Measurements from ENCODE around the gene PP2D1. TPM values are rescaled to one million over a fixed set of nuclear protein-coding genes. Genes with fewer than 3 reads are reported as not detected.
"Not testable (repeated sequence)": the region's sequence is repeated elsewhere in the genome, so short reads cannot be mapped to it uniquely, and the experiment has no call there.

PP2D1 gene
- total and polyA plus RNA-seq, 2 of the 8 experiments (the other 6 are each of a cell fraction or from before 2014, with no cell fraction given): not detected

DNA sequence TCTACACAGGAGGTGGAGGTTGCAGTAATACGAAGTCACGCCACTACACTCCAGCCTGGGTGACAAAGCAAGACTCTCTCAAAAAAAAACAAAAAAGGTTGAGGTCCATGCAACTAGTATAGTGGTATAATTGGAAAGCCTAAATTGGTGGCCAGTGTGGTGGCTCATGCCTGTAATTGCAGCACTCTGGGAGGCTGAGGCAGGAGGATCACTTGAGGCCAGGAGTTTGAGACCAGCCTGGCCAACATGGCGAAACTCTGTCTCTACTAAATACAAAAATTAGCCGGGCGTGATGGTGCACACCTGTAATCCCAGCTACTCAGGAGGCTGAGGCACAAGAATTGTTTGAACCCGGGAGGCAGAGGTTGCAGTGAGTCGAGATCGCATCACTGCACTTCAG, 23.2 kb downstream of the PP2D1 start:
- H3K4me1 ChIP-seq (replicated peaks in 1 of 4; ENCODE audit: control insufficient read depth in 3 of 4, insufficient read depth in 4 of 4, low read length in 3 of 4); H3K23ac ChIP-seq (ENCODE audit: insufficient read length); H4K8ac ChIP-seq (ENCODE audit: extremely low read depth, insufficient read depth, low read length); H3K27ac ChIP-seq (ENCODE audit: low read depth, low read length); H3K9me3 ChIP-seq (ENCODE audit: insufficient read depth in 2 of 2, low read depth in 1 of 2, low read length in 1 of 2); H2AFZ ChIP-seq (ENCODE audit: low read length); H2BK5ac ChIP-seq (ENCODE audit: low read depth, low read length); H4K20me1 ChIP-seq (replicated peaks in 1 of 2; ENCODE audit: control insufficient read depth in 1 of 2, insufficient read depth in 2 of 2, low read length in 2 of 2); H2BK15ac ChIP-seq (ENCODE audit: low read length); H3K18ac ChIP-seq (ENCODE audit: extremely low read depth, low read length); H4K91ac ChIP-seq (replicated peaks; ENCODE audit: insufficient read length, low read length); H2BK12ac ChIP-seq (ENCODE audit: low read depth, low read length); H3K9ac ChIP-seq (replicated peaks in 1 of 4; ENCODE audit: extremely low read depth in 1 of 4, low read depth in 3 of 4, low read length in 3 of 4); H3K56ac ChIP-seq (replicated peaks; ENCODE audit: insufficient read length, low read depth, low read length); H3K14ac ChIP-seq (ENCODE audit: insufficient read length); H4K5ac ChIP-seq (ENCODE audit: insufficient read length, low read depth, low read length); CTCF ChIA-PET (ENCODE audit: partially characterized antibody); DNase-seq (ENCODE audit: low read depth in 1 of 2, low spot score in 2 of 2); H3K23me2 ChIP-seq (ENCODE audit: low read depth, low read length); H2BK20ac ChIP-seq (ENCODE audit: low read length); H2AK5ac ChIP-seq (ENCODE audit: low read depth, low read length); H3K79me2 ChIP-seq (ENCODE audit: control insufficient read depth in 1 of 2, insufficient read depth in 2 of 2, low read length in 2 of 2); H2BK120ac ChIP-seq (replicated peaks; ENCODE audit: low read depth, low read length); FAIRE-seq; H3K4me2 ChIP-seq (ENCODE audit: insufficient read depth in 1 of 2, low read depth in 2 of 2, low read length in 2 of 2); H3K27me3 ChIP-seq (replicated peaks in 1 of 4; ENCODE audit: control insufficient read depth in 3 of 4, extremely low read depth in 1 of 4, insufficient read depth in 3 of 4, low read length in 3 of 4); H3K4me3 ChIP-seq (ENCODE audit: extremely low read depth in 1 of 4, insufficient read depth in 2 of 4, low read depth in 3 of 4, low read length in 4 of 4); H3K36me3 ChIP-seq (ENCODE audit: control insufficient read depth in 2 of 4, insufficient read depth in 4 of 4, low read length in 3 of 4); H3K79me1 ChIP-seq (ENCODE audit: low read depth, low read length); H3K4ac ChIP-seq (replicated peaks; ENCODE audit: insufficient read length, low read depth, low read length): not testable (repeated sequence)
- WGBS, 2 experiments (ENCODE audit: extremely low coverage in 1 of 2, insufficient coverage in 1 of 2, insufficient read length in 1 of 2, insufficient replicate concordance in 2 of 2, low coverage in 1 of 2, low lambda C conversion rate in 2 of 2, missing lambda C conversion rate in 1 of 2): 88% methylated on average over 8 of the region's 8 CpGs; no CpG with 5 or more reads in 1 of the 2 experiments
- TF ChIP-seq POLR2AphosphoS5 (IDR thresholded peaks at IDR 0.05; ENCODE audit: low read depth, low read length): 0 out of 2 replicates have a peak, but pooled peaks have one; percentile 34
- POLR2A ChIA-PET (ENCODE audit: partially characterized antibody): interaction anchor here (0.8 kb wide), 1 partner anchor 17 kb away, joined by 3 read pairs; no protein-coding TSS in a partner anchor

Measured in H1 (cell line).